ENCODE measurements around the gene QPRT.
"Not testable (repeated sequence)": the region's sequence is repeated elsewhere in the genome, so short reads cannot be mapped to it uniquely, and the experiment has no call there.

Gene QPRT

GRCh38 chr16:29663016-29663806, 15.8 kb upstream of the QPRT start, which contains the start of gene SPN:
TSS of gene SPN (plus strand) at chr16:29663247. CDS start at chr16:29663729, 482 bp downstream.
- DNase-seq = peak; percentile 32

GRCh38 chr16:29663807-29664090, 15.2 kb upstream of the QPRT start:
- DNase-seq = peak; percentile 13

GRCh38 chr16:29664091-29664921, 14.7 kb upstream of the QPRT start:
- DNase-seq = peak; percentile 62

GRCh38 chr16:29665294-29666077, 13.5 kb upstream of the QPRT start:
- DNase-seq = peak; percentile 31

- DNase-seq = not testable (repeated sequence)
Observed at GRCh38 chr16:29667322-29667610, 11.7 kb upstream of the QPRT start.

- DNase-seq = no peak
Observed at GRCh38 chr16:29667755-29668154, 11.2 kb upstream of the QPRT start.

GRCh38 chr16:29668267-29668666, 10.7 kb upstream of the QPRT start:
- no peak for DNase-seq

GRCh38 chr16:29673501-29673900, 5.5 kb upstream of the QPRT start:
- no peak for DNase-seq

- no peak for DNase-seq
Observed at GRCh38 chr16:29674188-29674587, 4.8 kb upstream of the QPRT start.

GRCh38 chr16:29675811-29676643, 3.0 kb upstream of the QPRT start:
- no peak for DNase-seq

- no peak for DNase-seq
Observed at GRCh38 chr16:29676989-29677785, 1.8 kb upstream of the QPRT start.

- DNase-seq = no peak
Observed at GRCh38 chr16:29680180-29680598, 1.2 kb downstream of the QPRT start.

- no peak for DNase-seq
Observed at GRCh38 chr16:29683543-29684090, 4.6 kb downstream of the QPRT start.

- no peak for DNase-seq
Observed at GRCh38 chr16:29684679-29685078, 5.7 kb downstream of the QPRT start.

GRCh38 chr16:29686740-29687332, 7.9 kb downstream of the QPRT start:
- DNase-seq = no peak

GRCh38 chr16:29687755-29688154, 8.8 kb downstream of the QPRT start:
- no peak for DNase-seq

- DNase-seq = no peak
Observed at GRCh38 chr16:29688172-29688571, 9.2 kb downstream of the QPRT start.

GRCh38 chr16:29689490-29690351, 10.7 kb downstream of the QPRT start:
- not testable (repeated sequence) for DNase-seq

- DNase-seq = not testable (repeated sequence)
Observed at GRCh38 chr16:29692606-29693005, 13.6 kb downstream of the QPRT start.
